Right atrium auricular region (tissue), 2 donors: ENCODE measurements around the gene SPATS2L. TPM values are rescaled to one million over a fixed set of nuclear protein-coding genes. Genes with fewer than 3 reads are reported as not detected.

Experiments used
- DNase-seq: peaks from one replicate; pipeline ENCODE4 v3.0.0-alpha.2; 2019; ENCODE audit warnings: low spot score
- H3K27ac ChIP-seq, 2 donors: fragments of 200-600 bp; sonication (generic); 1 replicate in 1 of 2; 2 replicates in 1 of 2; pipeline ENCODE4 v1.5.1; 2016 to 2019
- H3K27me3 ChIP-seq, 2 donors: fragments of 200-600 bp; sonication (generic); one replicate each; pipeline versions ENCODE4 v1.5.1 to v1.6.0; 2017 to 2019
- H3K36me3 ChIP-seq: fragments of 200-600 bp; sonication (generic); one replicate; pipeline ENCODE4 v1.5.1; 2016
- H3K4me1 ChIP-seq, 2 donors: fragments of 200-600 bp; sonication (generic); one replicate each; pipeline versions ENCODE4 v1.5.1 to v1.6.0; 2017 to 2019
- H3K4me3 ChIP-seq, 2 donors: fragments of 200-600 bp; sonication (generic); 1 replicate in 1 of 2; 2 replicates in 1 of 2; pipeline ENCODE4 v1.5.1; 2017 to 2019; ENCODE audit warnings: mild to moderate bottlenecking in 1 of 2, moderate library complexity in 1 of 2
- H3K9me3 ChIP-seq, 2 donors: fragments of 200-600 bp; sonication (generic); one replicate each; pipeline ENCODE4 v1.5.1; 2019
- CTCF ChIP-seq, 2 donors: fragments of 200-600 bp; sonication (generic); IDR thresholded peaks; one replicate each; pipeline ENCODE4 v1.5.1; 2019; ENCODE audit warnings: antibody characterized with exemption in 2 of 2
- total RNA-seq, 2 donors: library from RNA; depleted of rRNA; stranded (reverse); fragments of >200 nt; gene quantifications; one replicate each; pipeline ENCODE4 v1.1.0, GENCODE V29; 2016

Gene SPATS2L
- total RNA-seq, 2 donors from 2014 or later: 103 to 126 TPM

DNA sequence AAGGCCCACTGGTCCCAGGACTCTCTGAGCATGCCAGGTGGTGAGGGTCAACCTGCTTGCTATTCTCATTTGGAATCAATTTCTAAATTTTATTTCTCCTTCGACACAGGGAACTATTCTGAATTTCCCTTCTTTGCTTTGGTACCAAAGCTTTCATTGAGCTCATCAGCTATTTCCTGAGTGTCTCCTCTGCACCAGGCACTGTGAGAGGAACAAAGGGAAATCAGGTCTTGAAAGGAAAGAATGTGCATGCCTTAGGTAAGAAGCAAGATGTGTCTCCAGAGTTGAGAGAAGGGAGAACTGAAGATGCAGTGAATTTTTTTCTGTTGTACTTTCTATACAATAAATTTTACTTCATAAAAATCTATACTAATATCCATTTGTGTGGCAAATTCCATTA, 17.9 kb downstream of the SPATS2L start:
- no peaks in the 10 kb centered on the region for H3K9me3 ChIP-seq
- H3K27ac ChIP-seq: no peak overlapping the region
- no peak overlapping the region for H3K4me3 ChIP-seq
- no peak for TF ChIP-seq CTCF (IDR thresholded peaks at IDR 0.05)
- H3K4me1 ChIP-seq: peaks cover 0 to 50% of the 10 kb centered on the region in 2 donors
- no peak for DNase-seq
- no peaks in the 10 kb centered on the region for H3K27me3 ChIP-seq
- no peaks in the 10 kb centered on the region for H3K36me3 ChIP-seq

- Histone ChIP-seq H3K9me3 (no peaks in the 10 kb centered on the region), H3K36me3 (no peaks in the 10 kb centered on the region), H3K4me1 (peaks cover 0 to 32% of the 10 kb centered on the region in 2 donors), H3K4me3 (no peak overlapping the region), H3K27me3 (no peaks in the 10 kb centered on the region), H3K27ac (peak overlapping the region in 1 of 2 donors; percentile 63)
- no peak for DNase-seq
- no peak for TF ChIP-seq CTCF (IDR thresholded peaks at IDR 0.05)
These were observed 22.9 kb downstream of the SPATS2L start for GRCh38 chr2:200329384-200329783.

- no peaks in the 10 kb centered on the region for H3K36me3 ChIP-seq
- H3K27me3 ChIP-seq: no peaks in the 10 kb centered on the region
- peak overlapping the region in 1 of 2 donors; percentile 63 for H3K27ac ChIP-seq
- no peak overlapping the region for H3K4me3 ChIP-seq
- TF ChIP-seq CTCF (IDR thresholded peaks at IDR 0.05): no peak
- DNase-seq: no peak
- H3K9me3 ChIP-seq: no peaks in the 10 kb centered on the region
- peaks cover 0 to 32% of the 10 kb centered on the region in 2 donors for H3K4me1 ChIP-seq
These were observed 23.3 kb downstream of the SPATS2L start for GRCh38 chr2:200329798-200330197.

DNA sequence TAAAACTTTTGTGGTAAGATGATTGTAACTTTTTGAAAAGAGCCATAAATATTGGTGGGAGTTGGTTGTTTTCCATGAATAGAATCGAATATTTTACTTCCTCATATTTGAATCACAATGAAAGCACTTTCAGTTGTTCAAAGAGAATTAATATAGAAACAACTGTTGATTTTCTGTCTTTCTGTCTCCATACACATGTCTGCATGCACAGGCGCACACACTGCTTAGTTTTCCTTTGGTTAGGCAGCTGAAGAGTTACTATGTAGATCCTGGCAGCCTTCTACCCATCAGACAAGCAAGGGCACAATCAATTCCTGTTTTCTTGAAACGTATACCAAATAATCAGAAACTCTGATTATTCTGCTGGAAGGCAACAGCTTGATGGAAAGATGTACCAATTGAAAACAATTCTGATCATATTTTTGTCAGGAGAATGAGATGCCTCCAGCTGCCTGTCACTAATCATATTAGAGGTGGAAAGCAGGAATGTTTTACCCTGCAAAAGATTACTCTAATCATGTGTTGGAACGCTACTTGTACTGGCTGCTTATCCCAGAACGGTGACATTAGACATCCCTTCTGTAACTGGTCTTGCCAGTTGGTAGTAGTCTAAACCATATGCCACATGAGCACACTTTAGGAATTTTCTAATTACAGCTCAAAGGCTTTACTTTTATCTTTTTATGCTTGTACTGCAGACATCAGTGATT, 24.0 kb downstream of the SPATS2L start:
- peak overlapping the region; percentile 1 to 63 for H3K27ac ChIP-seq
- peaks cover 0 to 32% of the 10 kb centered on the region in 2 donors for H3K4me1 ChIP-seq

GRCh38 chr2:200331061-200331400, 24.5 kb downstream of the SPATS2L start:
- H3K27ac ChIP-seq: peak overlapping the region; percentile 1 to 63
- H3K4me1 ChIP-seq: peaks cover 0 to 32% of the 10 kb centered on the region in 2 donors
- no peak overlapping the region for H3K4me3 ChIP-seq
- no peak for TF ChIP-seq CTCF (IDR thresholded peaks at IDR 0.05)
- no peaks in the 10 kb centered on the region for H3K36me3 ChIP-seq
- no peaks in the 10 kb centered on the region for H3K9me3 ChIP-seq
- DNase-seq: no peak
- no peaks in the 10 kb centered on the region for H3K27me3 ChIP-seq

More for the DNA sequence above, 24.0 kb downstream of the SPATS2L start:
- H3K4me3 ChIP-seq: no peak overlapping the region
- H3K36me3 ChIP-seq: no peaks in the 10 kb centered on the region
- H3K27me3 ChIP-seq: no peaks in the 10 kb centered on the region
- no peaks in the 10 kb centered on the region for H3K9me3 ChIP-seq
- TF ChIP-seq CTCF (IDR thresholded peaks at IDR 0.05): no peak
- DNase-seq: no peak

DNA sequence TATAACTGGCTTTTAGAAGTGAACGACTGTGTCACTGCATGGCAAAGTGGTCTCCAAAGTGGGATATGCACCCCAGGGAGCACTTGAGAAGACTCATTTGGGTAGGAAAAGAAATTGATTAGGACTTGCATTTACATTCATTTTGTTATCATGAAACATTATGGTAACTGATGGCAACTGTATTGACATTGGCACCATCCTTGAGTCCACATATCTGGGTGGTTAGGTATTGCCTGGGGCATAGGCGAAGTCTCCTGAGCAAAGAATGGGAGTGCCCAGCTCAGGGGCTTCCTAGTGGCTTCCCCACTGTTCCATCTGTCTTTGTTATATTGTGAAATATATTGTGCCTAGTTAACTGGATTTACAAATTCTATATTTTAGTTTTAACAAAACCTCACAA, 29.2 kb downstream of the SPATS2L start:
- Histone ChIP-seq H3K4me3 (no peak overlapping the region), H3K4me1 (peaks cover 0 to 33% of the 10 kb centered on the region in 2 donors), H3K27me3 (no peaks in the 10 kb centered on the region), H3K36me3 (no peaks in the 10 kb centered on the region), H3K9me3 (no peaks in the 10 kb centered on the region), H3K27ac (peak overlapping the region in 1 of 2 donors; percentile 41)
- no peak for TF ChIP-seq CTCF (IDR thresholded peaks at IDR 0.05)
- DNase-seq: no peak
